H9 (cell line): Measurements from ENCODE around the gene RNU6-9. TPM values are rescaled to one million over a fixed set of nuclear protein-coding genes. Genes with fewer than 3 reads are reported as not detected.

Source experiments
- DNase-seq: peaks from one replicate; pipeline ENCODE4 v3.0.0-alpha.2; 2017
- H2AFZ ChIP-seq: one replicate; pipeline ENCODE4 v1.6.1; 2013; ENCODE audit warnings: mild to moderate bottlenecking, low read length, control low read depth, moderate library complexity
- H2AK5ac ChIP-seq: 2 replicates; pipeline ENCODE4 v1.6.1; 2013; ENCODE audit warnings: low read length, control low read depth, mixed read lengths; ENCODE audit not compliant: insufficient read length
- H2BK120ac ChIP-seq: one replicate; pipeline ENCODE4 v1.6.1; 2013; ENCODE audit warnings: low read depth, mild to moderate bottlenecking, low read length, control low read depth, inconsistent platforms; ENCODE audit not compliant: poor library complexity, severe bottlenecking
- H2BK12ac ChIP-seq: 2 replicates; pipeline ENCODE4 v1.6.1; 2013; ENCODE audit warnings: low read length, control low read depth, mixed read lengths, low read depth; ENCODE audit not compliant: insufficient read length
- H2BK15ac ChIP-seq: 2 replicates; pipeline ENCODE4 v1.6.1; 2013; ENCODE audit warnings: low read depth, low read length, control low read depth
- H2BK20ac ChIP-seq: one replicate; pipeline ENCODE4 v1.6.1; 2013; ENCODE audit warnings: low read depth, mild to moderate bottlenecking, low read length, control low read depth, inconsistent platforms; ENCODE audit not compliant: poor library complexity, severe bottlenecking
- H2BK5ac ChIP-seq: 2 replicates; pipeline ENCODE4 v1.6.1; 2013; ENCODE audit warnings: low read length, control low read depth, mixed read lengths; ENCODE audit not compliant: insufficient read length
- H3K14ac ChIP-seq: 2 replicates; pipeline ENCODE4 v1.6.1; 2013; ENCODE audit warnings: low read length, control low read depth; ENCODE audit not compliant: insufficient read depth
- H3K18ac ChIP-seq: 2 replicates; pipeline ENCODE4 v1.6.1; 2013; ENCODE audit warnings: low read depth, mild to moderate bottlenecking, mixed read lengths, low read length, control low read depth; ENCODE audit not compliant: insufficient read length
- H3K23ac ChIP-seq: 2 replicates; pipeline ENCODE4 v1.6.1; 2013; ENCODE audit warnings: low read length, control low read depth, mixed read lengths, low read depth; ENCODE audit not compliant: insufficient read length
- H3K23me2 ChIP-seq: 2 replicates; pipeline ENCODE4 v1.6.1; 2013; ENCODE audit warnings: low read depth, mild to moderate bottlenecking, mixed read lengths, low read length, control low read depth; ENCODE audit not compliant: insufficient read length, poor library complexity, severe bottlenecking
- H3K27ac ChIP-seq: 2 replicates; pipeline ENCODE4 v1.5.1; 2013; ENCODE audit warnings: low read length, control low read depth, mixed read lengths, low read depth; ENCODE audit not compliant: insufficient read length
- H3K27me3 ChIP-seq: 2 replicates; pipeline ENCODE4 v1.6.1; 2013; ENCODE audit warnings: low read length, control low read depth, inconsistent platforms; ENCODE audit not compliant: insufficient read depth
- H3K4ac ChIP-seq: 2 replicates; pipeline ENCODE4 v1.6.1; 2013; ENCODE audit warnings: low read depth, mild to moderate bottlenecking, control low read depth, inconsistent platforms, low read length, moderate library complexity
- H3K4me1 ChIP-seq: 2 replicates; pipeline ENCODE4 v1.6.1; 2013; ENCODE audit warnings: low read length, control low read depth, inconsistent platforms; ENCODE audit not compliant: insufficient read depth
- H3K4me2 ChIP-seq: 2 replicates; pipeline ENCODE4 v1.6.1; 2013; ENCODE audit warnings: low read length, control low read depth, mixed read lengths; ENCODE audit not compliant: insufficient read length, insufficient read depth
- H3K56ac ChIP-seq: 2 replicates; pipeline ENCODE4 v1.6.1; 2013; ENCODE audit warnings: low read depth, mild to moderate bottlenecking, mixed read lengths, low read length, control low read depth; ENCODE audit not compliant: insufficient read length
- H3K79me1 ChIP-seq: 2 replicates; pipeline ENCODE4 v1.6.1; 2013; ENCODE audit warnings: low read depth, mild to moderate bottlenecking, moderate library complexity, low read length, control low read depth, inconsistent platforms; ENCODE audit not compliant: insufficient read depth, poor library complexity, severe bottlenecking
- H3K79me2 ChIP-seq: 2 replicates; pipeline ENCODE4 v1.6.1; 2013; ENCODE audit warnings: low read length, control low read depth, inconsistent platforms; ENCODE audit not compliant: insufficient read depth
- H3K9ac ChIP-seq: 2 replicates; pipeline ENCODE4 v1.6.1; 2013; ENCODE audit warnings: low read length, control low read depth, mixed read lengths; ENCODE audit not compliant: insufficient read length; ENCODE audit errors: extremely low read depth
- H3K9me3 ChIP-seq: one replicate; pipeline ENCODE4 v1.6.1; 2013; ENCODE audit warnings: low read depth, low read length, inconsistent platforms; ENCODE audit not compliant: control insufficient read depth
- H3T11ph ChIP-seq: one replicate; pipeline ENCODE4 v1.6.1; 2013; ENCODE audit warnings: mild to moderate bottlenecking, low read length, control low read depth, inconsistent platforms
- H4K20me1 ChIP-seq: one replicate; pipeline ENCODE4 v1.6.1; 2013; ENCODE audit not compliant: control insufficient read depth, insufficient read length, insufficient read depth
- H4K5ac ChIP-seq: 2 replicates; pipeline ENCODE4 v1.6.1; 2013; ENCODE audit warnings: low read depth, mild to moderate bottlenecking, mixed read lengths, low read length, control low read depth; ENCODE audit not compliant: insufficient read length
- H4K8ac ChIP-seq: replicated peaks from 2 replicates; pipeline ENCODE4 v1.6.1; 2013; ENCODE audit warnings: low read length, control low read depth, mixed read lengths, low read depth; ENCODE audit not compliant: insufficient read length
- H4K91ac ChIP-seq: 2 replicates; pipeline ENCODE4 v1.6.1; 2013; ENCODE audit warnings: low read depth, mild to moderate bottlenecking, moderate library complexity, mixed read lengths, low read length, control low read depth; ENCODE audit not compliant: insufficient read length
- H3K27ac Mint-ChIP-seq, 3 experiments: 2 replicates in 2 of 3; 3 replicates in 1 of 3; pipeline ENCODE4 v1.8.0; 2020 to 2021; ENCODE audit warnings: mixed read lengths in 3 of 3, mild to moderate bottlenecking in 1 of 3, moderate library complexity in 1 of 3
- H3K27me3 Mint-ChIP-seq: 2 replicates; pipeline ENCODE4 v1.8.0; 2021; ENCODE audit warnings: low read depth, mild to moderate bottlenecking, moderate library complexity, mixed read lengths
- H3K36me3 Mint-ChIP-seq, 3 experiments: 2 replicates in 2 of 3; 3 replicates in 1 of 3; pipeline ENCODE4 v1.8.0; 2020 to 2021; ENCODE audit warnings: low read depth in 3 of 3, mixed read lengths in 3 of 3; ENCODE audit not compliant: insufficient read depth in 1 of 3
- H3K4me1 Mint-ChIP-seq, 2 experiments: 2 replicates each; pipeline ENCODE4 v1.8.0; 2020; ENCODE audit warnings: mixed read lengths in 2 of 2
- H3K4me3 Mint-ChIP-seq, 2 experiments: 2 replicates in 1 of 2; 3 replicates in 1 of 2; pipeline ENCODE4 v1.8.0; 2020 to 2021; ENCODE audit warnings: mild to moderate bottlenecking in 2 of 2, mixed read lengths in 2 of 2, moderate library complexity in 1 of 2
- H3K9me3 Mint-ChIP-seq, 2 experiments: 2 replicates in 1 of 2; 3 replicates in 1 of 2; pipeline ENCODE4 v1.8.0; 2020; ENCODE audit warnings: mild to moderate bottlenecking in 2 of 2, mixed read lengths in 2 of 2, moderate library complexity in 1 of 2
- WGBS: extraction: QIAGEN DNeasy Blood & Tissue Kit; methylation state at CpG from one replicate; pipeline ENCODE4 v1.1.7; 2013; ENCODE audit warnings: missing lambda C conversion rate, low lambda C conversion rate, mixed read lengths; ENCODE audit not compliant: insufficient read length; ENCODE audit errors: extremely low coverage; 5-methylcytosine and 5-hydroxymethylcytosine counted together
- total RNA-seq: library from RNA; stranded (reverse); gene quantifications from 2 replicates; pipeline ENCODE4 v1.2.1, GENCODE V29; 2021
- TF ChIP-seq, protein P1 (sequence below): fragments of 200-600 bp; sonication (generic); conservative IDR thresholded peaks from 3 replicates; pipeline ENCODE4 v1.8.0; 2021; ENCODE audit warnings: antibody characterized with exemption, mild to moderate bottlenecking

Gene RNU6-9
- total RNA-seq, 1 experiment from 2014 or later: not detected

DNA sequence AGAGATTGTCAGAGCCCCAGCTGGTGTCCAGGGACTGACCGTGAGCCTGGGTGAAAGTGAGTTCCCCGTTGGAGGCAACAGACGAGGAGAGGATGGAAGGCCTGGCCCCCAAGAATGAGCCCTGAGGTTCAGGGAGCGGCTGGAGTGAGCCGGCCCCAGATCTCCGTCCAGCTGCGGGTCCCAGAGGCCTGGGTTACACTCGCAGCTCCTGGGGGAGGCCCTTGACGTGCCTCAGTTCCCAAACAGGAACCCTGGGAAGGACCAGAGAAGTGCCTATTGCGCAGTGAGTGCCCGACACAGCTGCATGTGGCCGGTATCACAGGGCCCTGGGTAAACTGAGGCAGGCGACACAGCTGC is 42.3 kb upstream of the RNU6-9 start:
- H3K27ac ChIP-seq: no peak overlapping the region
- no peaks in the 10 kb centered on the region for H3K36me3 Mint-ChIP-seq

More for the DNA sequence above, 42.3 kb upstream of the RNU6-9 start:
- Histone ChIP-seq H3K23ac (no peak overlapping the region), H2BK120ac (no peak overlapping the region), H3K4me2 (no peak overlapping the region), H3T11ph (no peak overlapping the region), H3K56ac (no peak overlapping the region), H2BK15ac (no peak overlapping the region), H3K4ac (no peak overlapping the region), H3K9ac (no peak overlapping the region), H3K23me2 (no peaks in the 10 kb centered on the region), H4K8ac (no peak overlapping the region), H4K91ac (no peak overlapping the region), H3K18ac (no peak overlapping the region), H3K9me3 (no peaks in the 10 kb centered on the region), H2AFZ (no peak overlapping the region), H4K20me1 (no peaks in the 10 kb centered on the region), H3K27me3 (no peaks in the 10 kb centered on the region), H2BK20ac (no peak overlapping the region), H2BK12ac (no peak overlapping the region), H3K4me1 (no peaks in the 10 kb centered on the region), H3K79me2 (no peaks in the 10 kb centered on the region), H3K14ac (no peak overlapping the region), H4K5ac (no peak overlapping the region), H2BK5ac (no peak overlapping the region), H2AK5ac (no peak overlapping the region), H3K79me1 (no peaks in the 10 kb centered on the region)
- peaks cover 0 to 4% of the 10 kb centered on the region in 2 experiments; a peak in 2 of 4 replicates for H3K4me1 Mint-ChIP-seq
- H3K27me3 Mint-ChIP-seq: peaks cover 22% of the 10 kb centered on the region
- H3K27ac Mint-ChIP-seq: no peak overlapping the region
- H3K9me3 Mint-ChIP-seq: no peaks in the 10 kb centered on the region; a peak in 1 of 5 replicates
- no CpG with 5 or more reads among the region's 13 CpGs for WGBS
- H3K4me3 Mint-ChIP-seq: no peak overlapping the region
- TF ChIP-seq, protein P1, sequence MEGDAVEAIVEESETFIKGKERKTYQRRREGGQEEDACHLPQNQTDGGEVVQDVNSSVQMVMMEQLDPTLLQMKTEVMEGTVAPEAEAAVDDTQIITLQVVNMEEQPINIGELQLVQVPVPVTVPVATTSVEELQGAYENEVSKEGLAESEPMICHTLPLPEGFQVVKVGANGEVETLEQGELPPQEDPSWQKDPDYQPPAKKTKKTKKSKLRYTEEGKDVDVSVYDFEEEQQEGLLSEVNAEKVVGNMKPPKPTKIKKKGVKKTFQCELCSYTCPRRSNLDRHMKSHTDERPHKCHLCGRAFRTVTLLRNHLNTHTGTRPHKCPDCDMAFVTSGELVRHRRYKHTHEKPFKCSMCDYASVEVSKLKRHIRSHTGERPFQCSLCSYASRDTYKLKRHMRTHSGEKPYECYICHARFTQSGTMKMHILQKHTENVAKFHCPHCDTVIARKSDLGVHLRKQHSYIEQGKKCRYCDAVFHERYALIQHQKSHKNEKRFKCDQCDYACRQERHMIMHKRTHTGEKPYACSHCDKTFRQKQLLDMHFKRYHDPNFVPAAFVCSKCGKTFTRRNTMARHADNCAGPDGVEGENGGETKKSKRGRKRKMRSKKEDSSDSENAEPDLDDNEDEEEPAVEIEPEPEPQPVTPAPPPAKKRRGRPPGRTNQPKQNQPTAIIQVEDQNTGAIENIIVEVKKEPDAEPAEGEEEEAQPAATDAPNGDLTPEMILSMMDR: no peak
- DNase-seq: no peak
